ENCODE results near the gene SLX1A.
"Not testable (repeated sequence)": the region's sequence is repeated elsewhere in the genome, so short reads cannot be mapped to it uniquely, and the experiment has no call there.

The SLX1A gene

DNA sequence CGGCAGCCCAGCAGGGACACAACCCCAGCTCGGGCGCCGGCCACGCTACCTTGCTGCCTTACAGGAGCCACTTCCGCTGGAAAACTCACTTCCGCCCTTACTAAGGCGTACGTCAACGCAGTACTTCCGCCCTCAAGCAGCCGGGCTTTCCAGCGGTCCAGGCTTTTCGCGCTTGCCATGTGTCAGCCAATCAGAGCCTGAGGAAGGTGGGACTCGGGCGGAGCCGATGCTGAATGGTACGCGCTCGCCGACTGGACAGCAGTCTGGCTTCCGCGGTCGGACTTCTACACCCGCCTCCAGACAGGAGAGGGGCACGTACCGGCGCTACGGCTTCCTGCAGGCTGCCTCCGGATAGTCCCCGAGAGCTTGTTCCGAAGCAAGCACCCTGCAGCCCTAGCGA is at the start of gene SLX1A, which contains the start of gene BOLA2B:
Gene SLX1A, plus strand, starts transcription at position 261 of the 400 bp plus-strand sequence. CDS start 210 bp downstream, outside the sequence.
Gene BOLA2B, minus strand, starts transcription at position 52 of the 400 bp plus-strand sequence. CDS start 71 bp downstream, outside the sequence.
- DNase-seq, result not testable (repeated sequence)

DNA sequence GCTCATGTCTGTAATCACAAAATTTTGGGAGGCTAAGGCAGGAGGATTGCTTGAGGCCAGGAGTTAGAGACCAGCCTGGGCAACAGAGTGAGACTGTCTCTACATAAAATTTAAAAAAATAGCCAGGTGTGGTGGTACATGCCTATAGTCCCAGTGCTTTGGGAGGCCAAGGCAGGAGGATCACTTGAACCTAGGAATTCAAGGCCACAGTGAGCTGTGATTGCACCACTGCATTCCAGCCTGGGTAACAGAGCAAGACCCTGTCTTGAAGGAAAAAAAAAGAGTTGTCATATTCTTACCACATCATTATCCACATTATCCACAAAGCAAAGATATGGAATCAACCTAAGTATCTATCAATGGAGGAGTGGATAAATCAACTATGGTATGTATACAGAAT is 49.7 kb upstream of the SLX1A start:
- DNase-seq, result no peak

DNA sequence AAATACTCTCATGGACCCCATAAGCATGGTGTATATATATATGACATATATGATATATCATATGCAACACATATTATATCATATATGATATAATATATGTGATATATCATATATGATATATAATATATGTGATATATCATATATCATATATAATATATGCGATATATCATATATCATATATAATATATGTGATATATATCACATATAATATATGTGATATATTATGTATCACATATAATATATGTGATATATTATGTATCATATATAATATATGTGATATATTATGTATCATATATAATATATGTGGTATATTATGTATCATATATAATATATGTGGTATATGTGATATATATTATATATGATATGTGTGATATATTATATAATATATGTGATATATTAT is 48.8 kb upstream of the SLX1A start:
- no peak for DNase-seq

DNA sequence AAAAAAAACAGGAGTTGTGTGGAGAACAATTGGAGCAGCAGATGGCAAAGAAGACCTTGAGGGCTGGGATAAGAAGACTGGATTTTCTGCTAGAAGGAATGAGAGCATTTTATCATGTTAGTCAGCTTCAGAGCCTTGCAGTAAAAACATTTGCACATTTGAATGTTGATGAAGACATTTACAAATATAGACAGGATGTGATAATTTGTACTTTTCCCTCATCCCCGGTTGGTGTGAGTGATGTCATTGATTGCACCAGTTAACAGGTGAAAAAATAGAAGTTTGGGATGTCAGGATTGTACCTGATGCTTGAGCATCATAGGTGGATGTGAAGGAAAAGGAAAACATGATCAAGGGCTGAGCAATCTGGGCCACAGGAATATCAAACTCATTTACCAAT is 48.0 kb upstream of the SLX1A start:
- DNase-seq, result no peak

DNA sequence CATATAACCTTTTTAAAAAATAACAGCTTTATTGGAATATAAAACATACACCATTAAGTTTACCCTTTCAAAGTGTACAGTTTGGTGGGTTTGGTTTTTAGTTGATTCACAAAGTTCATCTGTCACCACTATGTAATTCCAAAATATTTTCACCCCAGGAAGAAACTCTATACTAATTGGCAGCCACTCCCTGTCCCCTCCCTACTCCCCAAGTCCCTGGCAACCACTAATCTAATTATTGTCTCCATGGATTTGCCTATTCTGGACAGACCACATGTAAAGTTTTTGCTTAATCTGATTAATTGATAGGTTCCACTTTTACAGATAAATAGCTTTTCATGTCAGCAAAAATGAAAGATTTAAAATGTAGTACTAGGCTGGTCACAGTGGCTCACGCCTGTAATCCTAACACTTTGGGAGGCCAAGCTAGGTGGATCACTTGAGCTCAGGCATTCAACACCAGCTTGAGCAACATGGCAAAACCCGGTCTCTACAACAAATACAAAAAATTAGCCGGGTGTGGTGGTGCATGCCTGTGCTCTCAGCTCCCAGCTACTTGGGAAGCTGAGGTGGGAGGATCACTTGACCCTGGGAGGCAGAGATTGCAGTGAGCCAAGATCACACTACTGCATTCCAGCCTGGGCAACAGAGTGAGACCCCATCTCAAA is 45.7 kb upstream of the SLX1A start:
- DNase-seq, result no peak

DNA sequence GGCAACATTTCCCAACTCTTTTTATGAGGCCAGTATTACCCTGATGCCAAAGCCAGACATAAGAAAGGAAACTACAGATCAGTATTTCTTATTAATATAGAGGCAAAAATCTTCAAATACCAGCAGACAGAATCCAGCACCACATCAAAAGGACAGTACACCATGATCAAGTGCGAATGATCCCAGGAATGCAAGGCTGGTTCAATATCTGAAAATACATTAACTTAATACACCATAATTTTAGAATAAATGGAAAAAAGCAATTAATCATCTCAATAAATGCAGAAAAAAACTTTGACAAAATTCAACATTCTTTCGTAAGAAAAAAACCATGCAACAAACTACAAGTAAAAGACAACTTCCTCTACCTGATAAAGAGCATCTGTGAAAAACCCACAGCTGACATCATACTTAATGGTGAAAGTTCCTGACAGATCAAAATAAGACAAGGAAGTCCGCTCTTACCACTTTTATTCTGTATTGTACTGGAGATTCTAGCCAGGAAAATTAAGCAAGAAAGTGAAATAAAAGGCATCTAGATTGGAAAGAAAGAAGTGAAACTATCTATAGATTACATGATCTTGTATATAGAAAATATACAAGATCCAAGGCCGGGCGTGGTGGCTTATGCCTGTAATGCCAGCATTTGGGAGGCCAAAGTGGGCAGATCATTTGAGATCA is 44.3 kb upstream of the SLX1A start:
- no peak for DNase-seq

DNA sequence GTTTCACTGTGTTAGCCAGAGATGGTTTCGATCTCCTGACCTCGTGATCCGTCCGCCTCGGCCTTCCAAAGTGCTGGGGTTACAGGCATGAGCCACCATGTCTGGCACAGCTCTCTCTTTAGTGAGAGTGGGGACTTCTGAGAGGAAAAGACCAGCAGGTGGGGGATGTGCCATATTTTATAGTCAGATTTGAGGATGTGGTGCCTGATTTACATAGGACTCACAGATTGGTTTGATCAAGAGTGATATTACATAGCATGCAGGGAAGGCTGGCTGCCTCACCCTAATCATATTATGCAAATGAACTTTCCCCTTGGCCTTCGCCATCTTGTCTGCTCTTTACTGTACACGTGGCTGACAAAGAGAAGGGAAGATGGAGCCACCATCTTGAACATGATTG is 42.6 kb upstream of the SLX1A start:
- DNase-seq, result no peak

DNA sequence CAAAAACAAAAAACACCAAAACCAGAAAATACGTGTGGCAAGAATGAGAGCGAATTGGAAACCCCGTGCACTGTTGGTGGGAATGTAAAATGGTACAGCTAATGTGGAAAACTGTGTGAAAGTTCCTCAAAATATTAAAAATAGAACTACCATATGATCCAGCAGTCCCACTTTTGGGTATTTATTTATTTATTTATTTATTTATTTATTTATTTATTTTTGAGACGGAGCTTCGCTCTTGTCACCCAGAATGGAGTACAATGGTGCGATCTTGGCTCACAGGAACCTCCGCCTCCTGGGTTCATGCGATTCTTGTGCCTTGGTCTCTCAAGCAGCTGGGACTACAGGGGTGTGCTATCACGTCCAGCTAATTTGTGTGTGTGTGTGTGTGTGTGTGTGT is 41.2 kb upstream of the SLX1A start:
- no peak for DNase-seq

DNA sequence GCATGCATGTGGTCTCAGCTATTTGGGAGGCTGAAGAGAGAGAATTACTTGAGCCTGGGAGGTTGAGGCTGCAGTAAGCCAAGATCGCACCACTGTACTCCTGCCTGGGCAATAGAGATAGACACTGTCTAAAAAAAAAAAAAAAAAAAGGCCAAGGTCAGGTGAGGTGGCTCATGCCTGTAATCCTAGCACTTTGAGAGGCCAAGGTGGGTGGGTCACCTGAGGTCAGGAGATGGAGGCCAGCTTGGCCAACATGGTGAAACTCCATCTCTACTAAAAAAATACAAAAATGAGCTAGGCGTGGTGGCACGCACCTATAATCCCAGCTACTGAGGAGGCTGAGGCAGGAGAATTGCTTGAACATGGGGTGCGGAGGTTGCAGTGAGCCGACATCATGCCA is 38.5 kb upstream of the SLX1A start:
- no peak for DNase-seq

DNA sequence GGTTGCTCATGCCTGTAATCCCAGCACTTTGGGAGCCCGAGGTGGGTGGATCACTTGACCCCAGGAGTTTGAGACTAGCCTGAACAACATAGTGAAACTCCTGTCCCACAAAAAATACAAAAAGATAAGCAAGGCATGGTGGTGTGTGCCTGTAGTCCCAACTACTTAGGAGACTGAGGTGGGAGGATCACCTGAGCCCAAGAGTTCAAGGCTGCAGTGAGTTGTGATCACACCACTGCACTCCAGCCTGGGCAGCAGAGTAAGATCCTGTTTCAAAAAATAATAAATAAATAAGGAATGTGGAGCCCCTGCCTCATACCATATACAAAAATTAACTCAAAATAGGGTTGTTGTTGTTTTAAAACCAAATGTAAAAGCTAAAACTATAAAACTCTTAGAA is 36.5 kb upstream of the SLX1A start:
- DNase-seq, result no peak

DNA sequence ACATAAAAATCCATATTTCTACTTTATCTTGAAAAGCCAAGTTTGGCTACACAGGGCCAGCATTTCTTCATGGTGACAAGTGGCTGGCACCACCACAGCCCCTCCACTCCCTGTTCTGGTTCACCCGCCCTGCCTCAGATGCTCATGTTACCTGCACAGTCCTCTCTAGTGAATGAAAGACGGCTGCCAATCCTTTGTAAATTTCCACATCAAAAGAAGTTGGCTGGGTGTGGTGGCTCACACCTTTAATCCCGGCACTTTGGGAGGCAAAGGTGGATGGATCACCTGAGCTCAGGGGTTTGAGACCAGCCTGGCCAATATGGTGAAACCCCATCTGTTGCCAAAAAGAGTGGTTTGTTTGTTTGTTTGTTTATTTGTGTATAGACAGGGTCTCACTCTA is 30.1 kb upstream of the SLX1A start:
- no peak for DNase-seq

DNA sequence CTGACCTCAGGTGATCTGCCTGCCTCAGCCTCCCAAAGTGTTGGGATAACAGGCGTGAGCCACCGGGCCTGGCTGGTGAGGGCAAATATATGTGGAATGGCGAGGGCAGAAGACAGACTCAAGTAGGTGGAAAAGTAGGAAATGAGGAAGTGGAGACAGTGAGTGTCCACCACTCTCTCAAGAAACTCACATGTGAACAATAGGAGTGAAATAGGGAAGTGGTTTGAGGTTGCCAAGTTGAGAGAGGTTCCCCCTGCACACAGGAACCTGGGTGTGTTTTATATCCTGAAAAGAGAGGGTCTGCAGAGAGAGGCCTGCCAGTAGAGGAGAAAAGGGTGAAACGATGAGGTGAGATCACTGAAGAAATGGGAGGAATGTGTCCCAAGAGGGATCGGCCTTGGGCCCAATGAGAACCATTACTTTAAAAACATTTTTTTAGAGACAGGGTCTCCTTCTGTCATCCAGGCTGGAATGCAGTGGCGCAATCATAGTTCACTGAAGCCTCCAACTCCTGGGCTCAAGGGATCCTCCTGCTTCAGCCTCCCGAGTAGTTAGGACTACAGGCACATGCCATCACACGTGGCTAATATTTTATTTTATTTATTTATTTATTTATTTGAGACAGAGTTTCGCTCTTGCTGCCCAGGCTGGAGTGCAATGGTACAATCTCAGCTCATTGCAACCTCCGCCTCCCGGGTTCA is 27.3 kb upstream of the SLX1A start:
- no peak for DNase-seq

DNA sequence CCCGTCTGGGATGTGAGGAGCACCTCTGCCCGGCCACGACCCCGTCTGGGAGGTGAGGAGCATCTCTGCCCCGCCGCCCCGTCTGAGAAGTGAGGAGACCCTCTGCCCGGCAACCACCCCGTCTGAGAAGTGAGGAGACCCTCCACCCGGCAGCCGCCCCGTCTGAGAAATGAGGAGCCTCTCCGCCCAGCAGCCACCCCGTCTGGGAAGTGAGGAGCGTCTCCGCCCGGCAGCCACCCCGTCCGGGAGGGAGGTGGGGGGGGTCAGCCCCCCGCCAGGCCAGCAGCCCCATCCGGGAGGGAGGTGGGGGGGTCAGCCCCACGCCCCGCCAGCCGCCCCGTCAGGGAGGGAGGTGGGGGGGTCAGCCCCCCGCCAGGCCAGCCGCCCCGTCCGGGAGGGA is 24.9 kb upstream of the SLX1A start:
- DNase-seq, result not testable (repeated sequence)

DNA sequence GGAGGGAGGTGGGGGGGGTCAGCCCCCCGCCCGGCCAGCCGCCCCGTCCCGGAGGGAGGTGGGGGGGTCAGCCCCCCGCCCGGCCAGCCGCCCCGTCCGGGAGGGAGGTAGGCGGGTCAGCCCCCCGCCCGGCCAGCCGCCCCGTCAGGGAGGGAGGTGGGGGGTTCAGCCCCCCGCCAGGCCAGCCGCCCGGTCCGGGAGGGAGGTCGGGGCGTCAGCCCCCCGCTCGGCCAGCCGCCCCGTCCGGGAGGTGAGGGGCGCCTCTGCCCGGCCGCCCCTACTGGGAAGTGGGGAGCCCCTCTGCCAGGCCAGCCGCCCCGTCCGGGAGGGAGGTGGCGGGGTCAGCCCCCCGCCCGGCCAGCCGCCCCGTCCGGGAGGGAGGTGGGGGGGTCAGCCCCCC is 24.3 kb upstream of the SLX1A start:
- DNase-seq, result not testable (repeated sequence)

DNA sequence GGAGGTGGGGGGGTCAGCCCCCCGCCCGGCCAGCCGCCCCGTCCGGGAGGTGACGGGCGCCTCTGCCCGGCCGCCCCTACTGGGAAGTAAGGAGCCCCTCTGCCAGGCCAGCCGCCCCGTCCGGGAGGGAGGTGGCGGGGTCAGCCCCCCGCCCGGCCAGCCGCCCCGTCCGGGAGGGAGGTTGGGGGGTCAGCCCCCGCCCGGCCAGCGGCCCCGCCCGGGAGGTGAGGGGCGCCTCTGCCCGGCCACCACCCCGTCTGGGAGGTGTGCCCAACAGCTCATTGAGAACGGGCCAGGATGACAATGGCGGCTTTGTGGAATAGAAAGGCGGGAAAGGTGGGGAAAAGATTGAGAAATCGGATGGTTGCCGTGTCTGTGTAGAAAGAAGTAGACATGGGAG is 23.5 kb upstream of the SLX1A start:
- DNase-seq, result not testable (repeated sequence)

DNA sequence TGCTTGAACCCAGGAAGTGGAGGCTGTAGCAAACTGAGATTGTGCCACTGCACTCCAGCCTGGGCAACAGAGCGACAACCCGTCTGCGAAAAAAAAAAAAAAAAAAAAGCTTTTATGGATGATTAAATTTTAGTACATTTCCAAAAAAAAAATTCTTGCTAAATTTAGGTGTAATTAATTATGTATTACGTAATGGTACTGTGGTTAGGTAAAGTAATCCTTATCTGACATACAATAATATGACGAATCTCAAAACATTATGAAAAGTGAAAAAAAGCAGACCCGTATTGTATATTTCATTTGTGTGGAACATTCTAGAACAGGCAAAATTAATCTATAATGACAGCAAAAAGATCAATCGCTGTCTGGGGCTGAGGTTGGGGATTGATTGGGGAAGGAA is 20.6 kb upstream of the SLX1A start:
- no peak for DNase-seq

DNA sequence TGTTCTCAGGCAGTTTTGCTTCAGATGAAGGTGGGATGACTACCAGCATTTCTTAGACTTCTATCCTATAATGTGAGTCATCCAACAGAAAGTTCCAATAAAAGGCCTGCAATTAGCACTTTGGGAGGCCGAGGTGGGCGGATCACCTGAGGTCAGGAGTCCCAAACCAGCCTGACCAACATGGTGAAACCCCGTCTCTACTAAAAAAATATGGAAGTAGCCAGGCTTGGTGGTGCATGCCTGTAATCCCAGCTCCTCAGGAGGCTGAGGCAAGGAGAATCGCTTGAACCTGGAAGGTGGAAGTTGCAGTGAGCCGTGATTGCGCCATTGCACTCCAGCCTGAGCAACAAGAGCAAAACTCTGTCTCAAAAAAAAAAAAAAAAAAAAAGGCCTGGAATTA is 16.8 kb upstream of the SLX1A start:
- not testable (repeated sequence) for DNase-seq

DNA sequence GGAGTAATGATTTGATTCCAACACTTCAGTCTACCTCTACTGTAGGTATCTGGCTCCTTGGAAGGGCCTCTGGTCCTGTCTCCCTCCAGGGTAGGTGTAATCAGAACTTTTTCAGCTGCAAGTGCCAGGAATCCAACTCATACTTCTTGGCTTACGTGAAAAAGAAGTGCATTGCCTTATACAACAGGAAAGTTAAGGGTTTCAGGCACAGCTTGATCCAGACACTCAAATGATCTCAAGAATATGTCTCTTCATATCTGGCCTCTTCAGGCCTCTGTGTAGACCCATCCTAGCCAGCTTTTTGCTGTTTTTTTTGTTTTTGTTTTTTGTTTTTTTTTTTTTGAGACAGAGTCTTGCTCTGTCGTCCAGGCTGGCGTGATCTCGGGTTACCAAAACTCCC is 14.5 kb upstream of the SLX1A start:
- DNase-seq, result no peak

DNA sequence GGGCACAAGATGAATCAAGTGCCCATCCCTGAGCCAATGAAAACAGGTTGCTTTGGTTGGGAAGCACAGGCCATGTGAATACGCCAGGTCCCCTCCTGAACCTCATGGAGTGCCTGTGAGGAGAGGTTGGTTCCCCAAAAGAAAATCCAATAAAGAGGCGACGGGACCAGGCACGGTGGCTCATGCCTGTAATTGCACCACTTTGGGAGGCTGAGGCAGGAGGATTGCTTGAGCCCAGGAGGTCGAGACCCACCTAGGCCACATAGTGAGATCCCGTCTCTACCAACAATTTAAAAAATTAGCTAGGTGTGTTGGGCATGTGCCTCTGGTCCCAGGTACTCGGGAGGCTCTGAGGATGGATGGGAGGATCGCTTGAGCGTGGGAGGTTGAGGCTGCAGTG is 13.7 kb upstream of the SLX1A start:
- DNase-seq, result no peak

DNA sequence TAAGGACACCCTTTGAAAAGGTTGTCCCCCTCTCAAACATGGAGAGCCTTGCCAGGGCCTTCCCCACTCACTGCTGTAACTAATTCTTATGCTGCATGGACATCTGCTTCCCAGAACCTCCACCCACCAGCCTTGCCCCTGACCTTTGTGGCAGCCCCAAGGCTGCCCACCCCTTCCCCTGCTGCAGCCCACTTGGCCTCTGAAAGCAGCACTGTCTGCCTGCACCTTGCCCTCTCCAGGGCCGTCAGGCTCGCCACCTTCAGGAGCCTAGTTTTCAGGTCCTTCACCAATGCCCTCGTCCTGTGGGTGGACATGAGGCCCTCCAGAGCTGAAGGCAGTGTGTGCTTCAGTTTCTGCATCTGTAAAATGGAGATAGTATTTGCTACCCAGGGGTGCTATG is 12.9 kb upstream of the SLX1A start:
- DNase-seq, result no peak

DNA sequence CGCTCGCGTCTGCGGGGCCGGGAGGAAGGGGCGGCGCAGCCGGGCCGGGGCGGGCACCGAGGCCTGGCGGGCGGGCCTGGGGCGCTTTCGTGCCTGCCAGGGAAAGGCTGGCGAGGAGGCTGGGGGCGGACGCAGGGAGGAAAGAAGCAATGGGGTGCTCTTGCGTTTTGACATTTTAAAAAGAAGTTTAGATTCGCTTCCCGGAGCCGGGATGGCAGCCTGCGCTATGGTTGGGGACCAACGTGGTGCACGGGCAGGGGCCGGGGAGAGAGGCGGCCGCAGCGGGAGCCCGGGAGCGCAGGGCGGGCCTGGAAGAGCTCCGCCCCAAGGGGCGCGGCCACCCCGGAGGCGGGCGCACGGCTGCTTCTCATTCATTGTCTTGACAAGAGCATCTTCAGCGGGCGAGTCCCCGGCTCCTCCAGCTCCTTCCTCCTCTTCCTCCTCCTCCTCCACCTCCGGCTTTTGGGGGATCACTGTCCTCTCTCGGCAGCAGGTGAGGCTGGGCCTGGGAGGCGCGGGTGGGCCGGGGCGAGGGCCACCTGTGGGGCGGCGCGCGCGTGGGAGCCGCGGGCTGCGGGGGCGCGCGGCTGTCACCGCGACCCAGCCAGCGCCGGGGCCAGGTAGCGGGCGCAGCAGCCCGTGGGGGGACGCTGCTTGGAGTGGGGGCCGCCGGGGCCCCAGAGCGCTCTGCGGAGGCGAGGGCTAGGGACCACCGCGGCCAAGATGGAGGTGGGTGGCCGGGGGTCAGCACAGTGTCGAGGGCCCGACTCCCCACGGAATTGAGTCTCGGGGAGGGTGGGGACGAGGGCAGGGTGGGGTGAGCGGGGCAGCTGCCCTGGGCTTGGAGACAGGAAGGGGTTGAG is 10.2 kb upstream of the SLX1A start, which contains the start of gene CORO1A:
Gene CORO1A, plus strand, starts transcription at position 370 of the 863 bp plus-strand sequence. CDS start 1,608 bp downstream, outside the sequence.
- DNase-seq, result no peak

DNA sequence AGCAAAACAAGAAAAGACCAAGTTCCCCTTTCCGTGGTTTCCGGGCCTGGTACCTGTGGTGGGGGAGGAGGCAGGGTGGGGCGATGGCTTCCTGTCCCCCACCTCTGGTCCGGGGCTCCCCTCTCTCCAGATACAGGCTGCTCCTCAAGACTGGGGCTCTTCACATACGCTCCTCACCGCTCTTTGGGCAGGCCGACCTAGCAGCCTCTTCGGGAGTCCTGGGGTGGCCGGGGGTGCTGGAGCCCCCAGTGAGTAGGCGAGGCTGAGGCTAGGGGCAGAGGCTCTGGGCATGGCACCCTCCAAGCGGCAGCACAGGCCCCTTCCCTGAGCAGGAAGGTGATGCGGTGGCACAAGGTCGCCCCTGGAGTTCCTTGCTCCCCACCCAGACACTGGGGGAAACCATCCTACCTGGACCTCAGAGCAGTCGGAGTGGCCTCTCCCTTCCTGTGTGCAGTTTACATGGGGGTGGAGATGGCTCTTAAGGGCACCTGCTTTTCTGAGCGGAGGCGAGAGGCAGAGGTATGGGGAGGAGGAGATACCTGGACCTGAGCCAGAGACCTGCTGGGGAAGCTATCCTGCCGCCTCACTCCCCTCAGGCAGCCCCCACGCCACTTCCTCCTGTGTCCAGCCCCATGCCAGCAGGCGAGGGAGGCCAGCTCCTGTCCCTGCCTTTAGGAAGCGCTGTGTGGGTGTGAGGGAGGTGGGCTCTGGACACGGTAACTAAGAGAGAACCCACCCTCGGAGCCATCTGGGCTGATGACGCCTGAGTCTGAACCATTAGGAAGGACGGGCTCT is 9.4 kb upstream of the SLX1A start:
- DNase-seq, result no peak

All from NCI-H1048 (cell line).